Muscle of leg (tissue), 11 donors: ENCODE data around the gene KCNQ1OT1. TPM values are rescaled to one million over a fixed set of nuclear protein-coding genes. Genes with fewer than 3 reads are reported as not detected.

ENCODE experiments used
- DNase-seq: peaks from one replicate; pipeline ENCODE4 v3.0.0; 2013
- H3K27ac ChIP-seq: one replicate; pipeline ENCODE4 v1.5.1; 2013; ENCODE audit warnings: mild to moderate bottlenecking, low read length, control low read depth
- H3K27me3 ChIP-seq: one replicate; pipeline ENCODE4 v1.6.1; 2013; ENCODE audit warnings: low read length; ENCODE audit not compliant: control insufficient read depth, insufficient read depth
- H3K36me3 ChIP-seq: one replicate; pipeline ENCODE4 v1.6.1; 2013; ENCODE audit warnings: low read length; ENCODE audit not compliant: control insufficient read depth, insufficient read depth
- H3K4me1 ChIP-seq: one replicate; pipeline ENCODE4 v1.6.1; 2013; ENCODE audit warnings: low read length; ENCODE audit not compliant: control insufficient read depth, insufficient read depth
- H3K4me3 ChIP-seq: one replicate; pipeline ENCODE4 v1.5.1; 2013; ENCODE audit warnings: low read length, control low read depth
- H3K9me3 ChIP-seq: replicated peaks from 2 replicates; pipeline ENCODE4 v1.6.1; 2013; ENCODE audit warnings: low read depth, low read length; ENCODE audit not compliant: control insufficient read depth
- WGBS: methylation state at CpG from one replicate; pipeline ENCODE4 v1.1.5; 2013; ENCODE audit warnings: missing lambda C conversion rate; ENCODE audit not compliant: insufficient coverage; 5-methylcytosine and 5-hydroxymethylcytosine counted together
- polyA plus RNA-seq, 8 donors: library from polyadenylated mRNA; unstranded; fragments of 120-200 nt; gene quantifications; one replicate each; pipeline versions ENCODE4 v1.2.1 to v1.2.3, GENCODE V29; 2013; ENCODE audit warnings: inconsistent platforms in 1 of 8, low replicate concordance in 1 of 8; ENCODE audit not compliant: insufficient read length in 8 of 8, insufficient read depth in 1 of 8
- total RNA-seq: library from RNA; stranded (reverse); fragments of 120-200 nt; gene quantifications from one replicate; pipeline ENCODE4 v1.2.4, GENCODE V29; 2013

The KCNQ1OT1 gene
- total and polyA plus RNA-seq, 9 donors, result 0.45 to 10.8 (median 1.00) TPM

GRCh38 chr11:2721210-2721916, 21.6 kb upstream of the KCNQ1OT1 start:
- no peak overlapping the region for H3K27ac ChIP-seq
- peaks cover 86% of the 10 kb centered on the region for H3K4me1 ChIP-seq
- no peaks in the 10 kb centered on the region for H3K9me3 ChIP-seq
- no peaks in the 10 kb centered on the region for H3K27me3 ChIP-seq
- H3K4me3 ChIP-seq, result no peak overlapping the region
- H3K36me3 ChIP-seq, result no peaks in the 10 kb centered on the region
- no peak for DNase-seq
- WGBS, result 53% methylated on average over 21 of the region's 27 CpGs

DNA sequence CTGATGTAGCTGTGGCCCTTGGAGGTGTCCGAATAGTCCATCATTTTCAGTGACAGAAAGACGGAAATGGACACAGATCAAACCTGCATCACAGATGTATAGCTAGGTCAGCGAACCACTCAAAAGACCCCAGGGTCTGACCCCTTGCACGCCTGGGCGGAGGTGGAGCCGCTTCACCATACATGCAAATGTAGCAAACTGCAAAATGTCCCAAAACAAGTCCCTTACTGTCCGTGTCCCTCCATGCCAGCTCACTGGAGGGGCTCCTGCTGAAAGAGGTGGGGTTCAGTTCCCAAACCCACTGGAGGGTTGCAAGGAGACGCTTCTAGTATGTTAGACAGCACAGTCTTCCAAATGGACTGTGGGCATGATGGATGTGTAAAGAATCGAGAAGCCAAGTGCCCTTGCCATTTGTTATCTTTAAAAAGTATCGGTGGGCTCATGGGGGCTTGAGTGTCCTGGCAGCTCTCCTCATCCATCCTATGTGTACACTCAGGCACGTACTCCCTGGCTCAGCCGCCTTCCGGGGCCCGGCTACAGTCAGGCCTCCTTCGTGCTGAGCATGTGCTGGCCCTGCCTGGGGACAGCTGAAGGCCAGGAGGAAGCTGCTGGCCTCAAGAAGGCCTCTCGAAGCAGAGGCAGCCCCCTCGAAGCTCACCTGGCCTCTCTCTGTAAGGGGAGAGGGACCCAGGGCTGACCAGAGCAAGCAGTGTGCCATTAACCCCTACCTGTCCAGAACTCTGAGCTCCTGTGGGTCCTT, 20.2 kb upstream of the KCNQ1OT1 start:
- H3K4me3 ChIP-seq, result no peak overlapping the region
- no peaks in the 10 kb centered on the region for H3K27me3 ChIP-seq
- peaks cover 86% of the 10 kb centered on the region for H3K4me1 ChIP-seq
- WGBS, result 72% methylated on average over 8 of the region's 17 CpGs
- H3K36me3 ChIP-seq, result no peaks in the 10 kb centered on the region
- no peak overlapping the region for H3K27ac ChIP-seq
- peak; percentile 44 for DNase-seq
- H3K9me3 ChIP-seq, result no peaks in the 10 kb centered on the region

DNA sequence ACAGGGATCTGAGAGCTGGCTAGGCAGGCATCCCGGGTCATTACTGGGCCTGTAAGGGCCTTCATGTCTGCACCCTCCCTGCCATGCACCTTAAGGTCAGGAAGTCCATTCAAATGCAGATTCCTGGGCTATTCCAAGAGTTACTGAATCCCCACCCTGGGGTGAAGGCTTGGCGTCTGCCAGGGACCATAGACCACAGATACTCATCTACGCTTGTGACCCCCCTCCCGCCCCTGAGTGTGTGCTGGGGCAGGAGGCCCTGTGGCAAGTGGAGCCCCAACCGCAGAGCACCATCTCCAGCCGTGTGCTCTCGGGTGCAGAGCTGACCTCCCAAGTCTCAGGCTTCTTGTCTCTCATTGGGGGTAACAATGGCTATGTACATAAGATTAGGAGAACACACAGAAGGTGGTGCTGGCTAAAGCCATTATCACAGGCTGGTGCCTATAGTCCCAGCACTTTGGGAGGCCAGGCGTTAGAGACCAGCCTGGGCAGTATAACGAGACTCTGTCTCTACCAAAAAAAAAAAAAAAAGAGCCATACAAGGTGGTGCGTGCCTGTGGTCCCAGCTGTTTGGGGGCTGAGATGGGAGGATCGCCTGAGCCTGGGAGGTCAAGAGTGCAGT, 19.1 kb upstream of the KCNQ1OT1 start:
- H3K4me3 ChIP-seq, result no peak overlapping the region
- H3K27me3 ChIP-seq, result no peaks in the 10 kb centered on the region
- H3K4me1 ChIP-seq, result peaks cover 83% of the 10 kb centered on the region
- no peak overlapping the region for H3K27ac ChIP-seq
- no peaks in the 10 kb centered on the region for H3K9me3 ChIP-seq
- WGBS, result 94% methylated on average over 6 of the region's 11 CpGs
- H3K36me3 ChIP-seq, result no peaks in the 10 kb centered on the region
- no peak for DNase-seq

- no peaks in the 10 kb centered on the region for H3K9me3 ChIP-seq
- H3K27ac ChIP-seq, result no peak overlapping the region
- peaks cover 83% of the 10 kb centered on the region for H3K4me1 ChIP-seq
- H3K27me3 ChIP-seq, result no peaks in the 10 kb centered on the region
- no peak overlapping the region for H3K4me3 ChIP-seq
- WGBS, result 73% methylated on average over 16 of the region's 22 CpGs
- H3K36me3 ChIP-seq, result no peaks in the 10 kb centered on the region
- DNase-seq, result no peak
Observed at GRCh38 chr11:2717561-2718325, 17.9 kb upstream of the KCNQ1OT1 start.

- no peaks in the 10 kb centered on the region for H3K9me3 ChIP-seq
- H3K27ac ChIP-seq, result peak overlapping the region; percentile 29
- peaks cover 89% of the 10 kb centered on the region for H3K4me1 ChIP-seq
- WGBS, result 60% methylated on average over 11 of the region's 14 CpGs
- no peak overlapping the region for H3K4me3 ChIP-seq
- H3K27me3 ChIP-seq, result no peaks in the 10 kb centered on the region
- H3K36me3 ChIP-seq, result no peaks in the 10 kb centered on the region
- DNase-seq, result peak; percentile 50
Observed at GRCh38 chr11:2716376-2717095, 16.7 kb upstream of the KCNQ1OT1 start.

- Histone ChIP-seq H3K36me3 (no peaks in the 10 kb centered on the region), H3K27me3 (no peaks in the 10 kb centered on the region), H3K27ac (no peak overlapping the region), H3K4me3 (no peak overlapping the region), H3K9me3 (no peaks in the 10 kb centered on the region), H3K4me1 (peaks cover 84% of the 10 kb centered on the region)
- no peak for DNase-seq
- 84% methylated on average over 7 of the region's 15 CpGs for WGBS
Observed at GRCh38 chr11:2715716-2716350, 16.0 kb upstream of the KCNQ1OT1 start.

GRCh38 chr11:2714871-2715270, 15.1 kb upstream of the KCNQ1OT1 start:
- no peaks in the 10 kb centered on the region for H3K36me3 ChIP-seq
- no peaks in the 10 kb centered on the region for H3K9me3 ChIP-seq
- H3K4me3 ChIP-seq, result no peak overlapping the region
- no peak for DNase-seq
- 90% methylated on average over 5 of the region's 7 CpGs for WGBS
- no peak overlapping the region for H3K27ac ChIP-seq
- no peaks in the 10 kb centered on the region for H3K27me3 ChIP-seq
- peaks cover 75% of the 10 kb centered on the region for H3K4me1 ChIP-seq

GRCh38 chr11:2714463-2714800, 14.6 kb upstream of the KCNQ1OT1 start:
- no peaks in the 10 kb centered on the region for H3K9me3 ChIP-seq
- H3K4me3 ChIP-seq, result no peak overlapping the region
- DNase-seq, result no peak
- H3K27ac ChIP-seq, result peak overlapping the region; percentile 96
- no peaks in the 10 kb centered on the region for H3K36me3 ChIP-seq
- 98% methylated on average over 9 of the region's 9 CpGs for WGBS
- no peaks in the 10 kb centered on the region for H3K27me3 ChIP-seq
- H3K4me1 ChIP-seq, result peaks cover 74% of the 10 kb centered on the region

DNA sequence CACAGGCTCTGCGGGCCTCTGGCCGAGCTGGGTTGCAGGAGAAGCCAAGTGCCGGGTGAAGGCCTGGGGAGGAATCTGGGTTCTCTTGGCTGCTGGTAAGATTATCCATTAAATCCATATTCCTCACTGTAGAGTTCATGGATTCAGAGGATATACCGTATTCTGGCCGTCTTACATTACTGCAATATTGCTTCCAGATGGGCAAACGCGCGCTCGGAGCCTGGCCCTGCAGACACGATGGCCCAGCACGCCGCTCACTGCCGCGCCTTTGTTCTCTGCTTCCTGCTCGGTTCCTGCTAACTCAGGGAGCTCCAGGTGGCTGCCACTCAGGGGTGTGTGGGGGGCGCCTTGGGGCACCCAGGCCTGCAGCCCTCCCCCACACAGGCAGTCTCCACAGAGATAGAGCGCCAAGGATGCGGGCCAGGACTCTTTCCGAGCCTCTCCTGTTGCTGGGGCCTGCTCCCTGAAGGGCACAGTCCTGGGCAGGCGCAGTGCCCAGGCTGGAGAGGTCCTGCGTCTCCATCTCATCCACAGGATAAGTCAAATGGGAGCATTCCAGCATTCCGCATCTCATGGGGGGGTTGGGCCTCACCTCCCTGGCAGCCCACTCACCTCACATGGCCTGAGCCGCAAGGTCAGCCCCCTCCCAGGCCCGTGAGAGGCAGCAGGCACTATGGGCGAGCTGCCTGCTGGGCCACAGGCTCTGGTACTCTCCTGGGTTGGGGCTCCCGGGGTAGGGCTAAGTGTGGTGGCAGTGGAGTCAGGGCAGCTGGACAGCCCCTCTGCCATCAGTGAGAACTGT, 14.1 kb upstream of the KCNQ1OT1 start:
- peaks cover 78% of the 10 kb centered on the region for H3K4me1 ChIP-seq
- peak overlapping the region; percentile 96 for H3K27ac ChIP-seq
- no peak overlapping the region for H3K4me3 ChIP-seq
- H3K36me3 ChIP-seq, result no peaks in the 10 kb centered on the region
- no peaks in the 10 kb centered on the region for H3K9me3 ChIP-seq
- 42% methylated on average over 18 of the region's 26 CpGs for WGBS
- DNase-seq, result peak; percentile 89
- H3K27me3 ChIP-seq, result no peaks in the 10 kb centered on the region
